Right renal pelvis (tissue), 4 donors: ENCODE measurements around the gene SERINC2. TPM values are rescaled to one million over a fixed set of nuclear protein-coding genes. Genes with fewer than 3 reads are reported as not detected.
"Not testable (repeated sequence)": the region's sequence is repeated elsewhere in the genome, so short reads cannot be mapped to it uniquely, and the experiment has no call there.

Source experiments
- DNase-seq, 4 donors: peaks; one replicate each; pipeline ENCODE4 v3.0.0-alpha.2; 2013; ENCODE audit warnings: low read depth in 4 of 4, low spot score in 3 of 4, missing footprints in 1 of 4
- polyA plus RNA-seq, 4 donors: library from polyadenylated mRNA; unstranded; fragments of 120-200 nt; gene quantifications; one replicate each; pipeline ENCODE4 v1.2.1, GENCODE V29; 2013; ENCODE audit not compliant: insufficient read length in 4 of 4

Gene SERINC2
- polyA plus RNA-seq, 4 donors, result 41.4 to 55.6 (median 44.2) TPM

DNA sequence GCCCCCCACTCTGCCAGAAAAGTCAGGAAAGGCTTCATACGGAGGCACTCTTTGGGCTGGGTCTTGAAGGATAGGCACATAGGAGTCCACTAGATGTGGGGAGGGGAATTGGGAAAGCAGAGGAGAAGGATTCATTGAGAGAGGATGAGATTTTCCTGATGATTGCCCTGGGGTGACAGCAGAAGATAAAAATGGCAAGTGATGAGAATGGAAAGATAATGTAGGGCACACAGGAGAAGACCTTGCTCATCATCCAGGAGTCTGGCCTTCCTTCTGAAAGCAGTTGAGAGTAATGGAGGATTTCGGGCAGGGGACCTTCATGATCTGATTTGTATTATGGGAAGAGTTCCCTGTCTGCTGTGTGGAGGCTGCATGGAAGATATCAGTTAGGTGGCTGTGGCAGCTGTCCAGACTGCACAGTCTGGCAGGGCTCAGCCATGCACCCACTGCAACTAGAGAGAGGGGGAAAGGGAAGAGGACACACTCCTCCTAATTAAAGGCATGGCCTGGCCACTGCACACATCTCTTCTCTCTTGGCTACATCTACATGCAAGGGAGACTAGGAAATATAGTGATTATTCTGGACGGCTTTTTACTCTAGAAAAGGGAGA lies 30.5 kb upstream of the SERINC2 start:
- DNase-seq, result no peak

GRCh38 chr1:31383967-31384366 lies 29.0 kb upstream of the SERINC2 start:
- no peak for DNase-seq

GRCh38 chr1:31386576-31387243 lies 26.3 kb upstream of the SERINC2 start:
- DNase-seq, result not testable (repeated sequence)

- DNase-seq, result no peak
Measured at GRCh38 chr1:31387612-31388011, 25.4 kb upstream of the SERINC2 start.

- no peak for DNase-seq
Measured at GRCh38 chr1:31389616-31390015, 23.4 kb upstream of the SERINC2 start.

DNA sequence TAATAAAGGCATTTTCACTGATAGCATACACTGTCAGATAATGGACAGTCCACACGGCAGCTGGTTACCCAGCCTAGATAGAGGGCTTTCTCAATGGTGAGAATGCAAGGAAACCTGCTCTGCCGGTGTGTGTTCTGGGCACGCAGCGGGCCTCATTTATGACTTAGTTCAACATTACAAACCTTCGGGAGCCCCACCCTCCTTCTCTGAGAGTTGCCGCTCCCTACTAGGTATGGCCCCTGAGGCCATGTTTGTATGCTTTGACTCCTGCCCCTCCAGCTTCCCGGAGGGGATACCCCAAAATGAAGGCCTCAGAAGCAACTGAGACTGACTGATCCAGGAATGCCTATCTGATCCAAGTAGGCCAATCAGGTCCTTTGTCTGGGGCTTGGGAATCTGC lies 22.9 kb upstream of the SERINC2 start:
- DNase-seq, result no peak

DNA sequence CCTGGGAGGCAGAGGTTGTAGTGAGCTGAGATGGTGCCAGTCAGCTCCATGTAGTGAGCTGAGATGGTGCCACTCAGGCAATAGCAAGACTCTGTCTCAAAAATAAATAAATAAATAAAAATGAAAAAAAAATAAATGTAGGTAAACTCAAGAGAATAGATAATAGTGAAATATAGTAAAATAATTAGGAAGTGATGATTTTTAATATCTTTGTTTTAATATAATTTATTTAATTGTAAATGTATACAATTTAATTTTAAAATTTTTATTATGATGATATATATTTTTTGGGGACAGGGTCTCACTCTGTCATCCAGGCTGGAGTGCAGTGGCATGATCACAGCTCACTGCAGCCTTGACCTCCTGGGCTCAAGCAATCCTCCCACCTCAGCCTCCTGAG lies 19.6 kb upstream of the SERINC2 start:
- no peak for DNase-seq

- DNase-seq, result peak in 2 of 4 donors; percentile 65 to 74
Measured at GRCh38 chr1:31394584-31395193, 18.3 kb upstream of the SERINC2 start.

DNA sequence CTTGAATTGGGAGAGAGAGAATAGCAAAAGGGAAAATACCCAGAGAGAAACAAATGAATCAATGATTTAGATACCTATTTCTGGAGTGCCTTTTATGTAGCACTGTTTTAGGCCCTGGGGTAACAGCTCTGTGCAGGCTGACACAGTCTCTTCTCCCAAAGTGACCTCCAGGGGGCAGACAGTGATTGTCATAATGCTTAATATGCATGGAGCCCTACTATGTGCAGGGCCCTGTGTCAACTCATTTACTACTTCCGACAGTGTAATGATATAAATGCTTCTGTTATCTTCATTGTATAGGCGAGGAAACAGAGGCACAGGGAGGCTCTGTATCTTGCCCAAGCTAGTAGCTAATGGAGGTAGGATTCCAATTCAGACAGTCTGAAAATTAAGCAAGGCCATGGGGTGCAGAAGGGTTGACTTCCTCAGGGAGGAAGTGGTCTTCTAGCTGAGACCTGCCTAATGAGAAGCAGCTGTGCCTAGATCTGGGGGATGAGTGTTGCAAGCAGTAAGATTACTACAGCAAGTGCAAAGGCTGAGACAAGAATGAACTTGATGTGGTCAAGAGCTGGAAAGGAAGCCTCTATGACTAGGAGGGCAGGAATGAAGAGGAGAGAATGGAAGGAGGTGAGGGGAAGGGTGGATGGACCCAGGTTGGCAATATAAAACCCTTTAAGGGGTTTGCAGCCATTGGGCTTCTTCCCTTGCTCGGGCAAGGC lies 16.2 kb upstream of the SERINC2 start:
- no peak for DNase-seq

DNA sequence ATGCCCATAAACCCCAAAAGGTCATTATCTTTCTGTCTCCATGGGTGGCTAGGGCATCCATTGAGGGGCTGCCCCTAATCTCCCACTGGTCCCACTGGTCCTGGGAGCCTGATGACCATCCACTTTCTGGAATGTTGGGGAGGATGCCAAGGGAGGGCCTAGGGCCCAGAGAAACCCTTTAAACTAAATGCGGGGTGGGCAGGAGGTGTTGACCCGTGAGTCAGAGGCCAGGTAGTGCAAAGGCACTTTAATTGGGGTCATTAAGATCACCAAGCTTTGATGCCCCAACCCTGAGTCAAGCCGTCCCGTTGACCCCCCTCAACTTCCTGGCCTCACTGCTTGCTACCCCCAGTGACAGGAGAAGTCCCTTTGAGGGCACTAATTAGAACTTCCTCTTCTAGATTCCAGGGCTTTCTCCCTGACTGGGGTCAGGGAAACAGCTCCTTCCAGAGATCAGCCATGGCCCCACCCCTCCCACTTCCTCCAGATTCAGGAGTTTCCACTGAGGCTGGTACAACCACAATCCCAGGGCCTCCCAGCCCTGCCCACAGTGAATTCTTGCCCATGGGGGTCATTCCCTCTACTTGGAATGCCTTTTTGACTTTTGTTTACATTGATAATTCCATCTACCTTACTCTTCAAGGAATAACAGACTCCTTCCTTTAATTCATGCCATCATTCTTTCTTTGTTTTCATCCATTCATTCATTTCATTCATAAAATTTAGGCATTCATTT lies 15.5 kb upstream of the SERINC2 start:
- no peak for DNase-seq

GRCh38 chr1:31398246-31398645 lies 14.8 kb upstream of the SERINC2 start:
- DNase-seq, result no peak

DNA sequence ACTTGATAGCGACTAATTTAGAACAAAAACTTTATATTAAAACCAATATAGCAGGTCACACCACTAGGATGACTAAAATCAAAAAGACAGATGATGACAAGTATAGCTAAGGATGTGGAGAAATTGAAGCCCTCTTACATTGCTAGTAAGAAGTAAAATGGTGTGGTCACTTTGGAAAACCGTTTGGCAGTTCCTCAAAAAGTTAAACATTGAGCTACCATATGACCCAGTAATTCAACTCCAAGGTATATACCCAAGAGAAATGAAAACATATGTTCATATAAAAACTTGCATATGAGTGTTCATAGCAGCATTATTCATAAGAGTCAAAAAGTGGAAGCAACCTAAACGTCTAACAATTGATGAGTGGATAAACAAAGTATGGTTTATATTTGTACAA lies 13.0 kb upstream of the SERINC2 start:
- DNase-seq, result no peak

GRCh38 chr1:31400393-31400792 lies 12.6 kb upstream of the SERINC2 start:
- no peak for DNase-seq

- DNase-seq, result no peak
Measured at GRCh38 chr1:31401241-31401640, 11.8 kb upstream of the SERINC2 start.

DNA sequence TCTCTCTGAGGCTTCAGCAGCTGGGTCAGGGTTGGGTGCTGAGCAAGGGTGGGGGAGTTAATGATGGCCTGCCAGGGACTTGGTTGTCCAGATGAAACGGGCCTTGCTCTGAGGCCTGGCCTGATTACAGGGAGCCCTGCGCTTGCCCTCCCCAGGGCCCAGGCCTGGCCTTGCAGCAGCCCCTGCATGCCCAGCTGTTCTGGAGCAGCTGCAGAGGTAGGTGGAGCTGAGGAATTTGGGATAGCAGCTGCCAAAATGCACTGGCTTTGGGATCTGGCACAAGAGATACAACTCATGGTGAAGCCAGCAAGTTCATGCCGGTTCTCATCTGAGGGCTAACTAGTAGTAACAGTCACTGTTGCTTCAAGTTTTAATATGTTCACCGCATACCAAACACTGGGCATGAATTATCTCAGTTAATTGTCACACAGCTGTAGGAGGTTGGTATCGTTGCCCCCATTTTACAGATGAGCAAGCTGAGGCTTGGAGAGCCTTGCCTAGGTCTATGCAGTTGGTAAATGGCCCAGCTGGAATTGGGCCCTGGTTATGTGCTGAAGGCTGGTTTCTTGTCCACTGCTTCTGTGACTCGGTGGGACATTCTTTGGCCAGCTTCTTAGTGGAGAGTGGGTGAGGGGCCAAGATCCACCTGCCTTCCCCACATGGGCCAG lies 7.3 kb upstream of the SERINC2 start:
- DNase-seq, result no peak

DNA sequence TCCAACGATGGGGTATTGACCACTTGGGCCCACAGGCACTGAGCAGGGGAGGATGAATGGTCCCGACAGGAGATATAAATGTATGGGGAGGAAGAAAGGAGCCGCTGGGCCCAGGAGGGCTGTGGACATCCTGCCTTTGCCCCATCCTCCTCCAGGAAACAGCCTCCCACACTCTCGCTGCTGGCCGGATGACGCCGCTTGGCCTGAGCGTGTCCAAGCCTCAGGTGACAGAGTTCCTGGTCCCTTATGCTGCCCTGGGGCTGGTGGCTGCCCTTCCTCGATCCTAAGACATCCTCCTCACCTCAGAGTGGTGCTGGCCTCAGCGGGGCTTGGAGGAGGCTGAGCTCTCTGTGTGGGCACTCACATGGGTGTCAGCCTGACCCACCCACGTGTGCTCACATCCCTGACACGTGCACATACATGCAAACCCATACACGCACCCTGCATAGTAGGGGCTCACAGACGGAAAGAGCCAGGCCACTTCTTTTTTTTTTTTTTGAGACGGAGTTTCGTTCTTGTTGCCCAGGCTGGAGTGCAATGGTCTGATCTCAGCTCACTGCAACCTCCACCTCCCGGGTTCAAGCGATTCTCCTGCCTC lies 5.9 kb upstream of the SERINC2 start:
- DNase-seq, result no peak

DNA sequence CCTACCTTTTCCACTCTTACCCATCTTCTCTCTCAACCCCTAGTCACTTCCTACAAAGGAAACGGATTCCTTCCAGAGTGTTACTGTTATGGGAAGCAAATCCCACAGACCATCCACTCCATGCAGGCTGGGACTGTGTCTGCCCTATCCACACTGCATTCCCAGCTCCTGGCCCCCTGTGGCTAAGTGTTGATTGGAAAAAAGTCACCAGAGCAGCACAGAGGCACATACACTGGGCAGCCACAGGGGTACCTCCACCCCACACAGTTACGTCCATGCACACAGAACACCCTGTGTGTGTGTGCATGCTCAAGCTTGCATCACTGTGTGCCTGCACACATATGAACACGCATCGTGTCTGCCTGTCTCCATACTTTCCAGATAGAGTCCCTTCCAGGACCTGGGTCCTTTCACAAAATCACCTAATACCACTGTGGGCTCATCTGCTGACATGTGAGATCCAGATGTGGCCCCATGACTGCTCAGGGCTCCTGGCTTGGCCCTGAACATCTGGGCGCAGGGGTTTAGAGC lies 4.2 kb upstream of the SERINC2 start:
- DNase-seq, result no peak

DNA sequence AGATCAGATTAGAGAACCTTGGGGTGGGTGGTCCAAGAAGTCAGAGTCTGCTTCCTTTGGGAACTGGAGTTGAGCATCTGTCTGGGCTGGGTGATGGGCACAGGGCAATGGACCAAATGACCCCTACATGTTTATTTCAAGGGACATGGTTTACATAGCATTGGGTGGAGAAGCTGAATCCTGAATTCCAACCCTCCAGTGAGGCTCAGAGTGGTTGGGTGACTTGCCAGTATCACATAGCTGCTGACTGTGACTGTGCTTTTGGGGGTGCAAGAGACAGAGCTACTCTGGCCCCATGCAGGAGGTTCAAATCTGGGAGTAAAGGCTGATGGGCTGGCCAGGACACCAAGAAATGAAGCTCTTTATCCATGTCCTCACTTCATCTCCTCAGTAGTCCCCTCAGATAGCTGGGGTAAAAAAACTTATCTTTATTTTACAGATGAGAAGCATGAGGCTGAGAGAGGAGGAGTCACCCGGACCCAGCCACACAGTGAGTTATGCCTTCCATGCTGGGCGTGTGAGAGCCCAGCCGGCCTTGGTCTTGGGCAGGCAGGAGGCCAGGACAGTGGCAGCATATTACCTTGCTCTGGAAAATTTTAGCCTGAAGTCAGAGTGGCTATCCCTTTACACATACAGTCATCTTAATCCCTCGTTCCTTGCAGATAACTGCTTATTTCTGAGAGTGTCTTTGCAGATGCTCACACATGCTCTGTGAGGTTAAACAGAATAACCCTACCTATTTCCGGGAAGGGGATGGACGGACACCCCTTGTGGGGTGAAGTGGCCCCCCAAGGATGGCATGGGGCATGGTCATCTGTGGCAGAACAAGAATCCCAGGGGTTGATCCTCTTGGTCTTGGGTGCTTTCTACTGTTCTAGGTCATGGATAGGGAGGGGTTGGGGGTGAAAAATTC lies 2.8 kb upstream of the SERINC2 start:
- no peak for DNase-seq

GRCh38 chr1:31410871-31411270 lies 2.1 kb upstream of the SERINC2 start:
- no peak for DNase-seq
